Activated CD4-positive, alpha-beta T cell treated with anti-CD3 and anti-CD28 coated beads, Interleukin-2, amount 50 U/mL, for 1 hour (primary cell): ENCODE results near the gene FICD.

Experiments
- DNase-seq: peaks from one replicate; pipeline ENCODE4 v3.0.0-alpha.2; 2020

The FICD gene

DNA sequence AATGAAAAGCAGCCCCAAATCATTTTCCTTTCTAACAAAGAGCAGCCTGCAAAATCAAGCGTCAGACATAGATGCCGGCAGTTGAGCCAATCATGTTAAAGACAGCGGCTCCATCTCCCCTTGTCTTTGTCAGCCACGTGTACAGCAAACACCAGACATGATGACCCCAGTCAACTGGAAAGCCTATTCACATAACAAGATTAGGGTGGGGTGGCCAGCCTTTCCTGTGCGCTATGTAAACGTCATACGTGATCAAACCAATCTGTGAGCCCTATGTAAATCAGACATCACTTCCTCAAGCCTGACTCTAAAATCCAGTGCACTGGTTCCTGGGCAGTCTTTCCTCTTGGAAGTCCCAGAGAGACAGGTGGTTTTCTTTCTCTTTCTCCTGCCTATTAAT, 9.9 kb upstream of the FICD start:
- no peak for DNase-seq

DNA sequence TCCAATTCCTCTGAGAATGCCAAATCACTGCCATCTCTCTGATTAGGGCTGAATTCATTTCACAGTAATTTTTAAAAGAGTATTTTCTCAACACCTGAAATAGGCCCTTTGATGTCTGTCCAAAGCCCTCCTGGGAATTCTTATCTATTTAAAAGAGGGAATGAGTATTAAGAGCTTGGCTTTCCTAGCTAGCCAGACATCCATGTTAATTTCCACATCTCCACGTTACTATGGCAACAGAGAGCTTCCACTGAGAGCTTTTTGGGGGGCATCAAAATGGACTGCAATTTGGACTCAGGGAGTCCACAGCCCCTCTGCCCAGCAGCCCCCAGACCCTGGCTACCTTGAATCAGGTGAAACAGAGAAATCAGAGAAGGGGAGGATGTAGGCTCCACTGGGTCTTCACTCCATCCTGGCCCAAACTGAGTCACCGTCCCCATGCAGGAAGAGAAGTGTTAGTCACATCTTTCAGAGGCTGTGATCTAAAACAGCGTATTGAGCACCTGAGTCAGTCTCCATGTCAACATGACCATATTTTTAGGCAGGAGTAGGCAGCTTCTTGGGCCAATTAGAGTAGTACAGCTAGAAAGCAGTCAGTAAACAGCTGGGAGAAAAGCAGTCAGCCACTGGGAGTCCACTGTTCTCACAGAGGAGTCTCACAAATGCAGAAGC, 7.0 kb upstream of the FICD start:
- no peak for DNase-seq

DNA sequence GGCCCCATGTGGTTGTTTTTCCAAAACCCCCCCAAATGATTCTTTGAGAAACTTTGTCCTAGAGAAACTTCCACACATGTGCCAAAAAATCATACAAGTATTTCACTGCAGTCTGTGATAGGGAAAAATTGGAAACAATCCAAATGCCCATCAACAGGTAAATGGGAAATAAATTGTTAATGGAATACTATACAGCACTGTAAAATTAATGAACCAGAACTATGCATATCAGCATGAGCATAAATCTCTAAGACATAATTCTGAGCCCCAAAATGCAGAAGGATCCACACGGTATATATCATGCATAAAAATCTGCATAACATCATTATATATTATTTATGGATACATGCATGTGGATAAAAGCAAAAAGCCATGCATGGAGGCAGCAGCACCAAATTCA, 5.3 kb upstream of the FICD start:
- DNase-seq, result no peak

DNA sequence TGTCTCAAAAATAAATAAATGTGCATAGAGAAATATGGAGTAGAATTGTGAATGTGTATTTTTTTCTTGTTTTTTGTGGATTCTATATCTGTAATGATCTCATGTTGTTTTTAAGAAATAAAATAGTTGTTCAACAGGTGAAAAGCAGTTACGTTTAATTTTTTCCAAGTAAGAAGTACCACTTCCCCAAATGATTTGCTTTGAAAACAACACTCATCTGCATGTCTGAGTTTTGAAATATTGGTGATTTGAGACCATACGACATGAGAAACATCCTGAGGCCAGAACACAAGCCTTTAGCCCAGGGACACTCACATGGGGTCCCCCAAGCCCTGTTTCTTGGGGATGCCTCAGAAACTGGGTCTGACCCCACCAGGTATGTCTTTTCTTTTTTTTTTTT, 4.2 kb upstream of the FICD start:
- no peak for DNase-seq

DNA sequence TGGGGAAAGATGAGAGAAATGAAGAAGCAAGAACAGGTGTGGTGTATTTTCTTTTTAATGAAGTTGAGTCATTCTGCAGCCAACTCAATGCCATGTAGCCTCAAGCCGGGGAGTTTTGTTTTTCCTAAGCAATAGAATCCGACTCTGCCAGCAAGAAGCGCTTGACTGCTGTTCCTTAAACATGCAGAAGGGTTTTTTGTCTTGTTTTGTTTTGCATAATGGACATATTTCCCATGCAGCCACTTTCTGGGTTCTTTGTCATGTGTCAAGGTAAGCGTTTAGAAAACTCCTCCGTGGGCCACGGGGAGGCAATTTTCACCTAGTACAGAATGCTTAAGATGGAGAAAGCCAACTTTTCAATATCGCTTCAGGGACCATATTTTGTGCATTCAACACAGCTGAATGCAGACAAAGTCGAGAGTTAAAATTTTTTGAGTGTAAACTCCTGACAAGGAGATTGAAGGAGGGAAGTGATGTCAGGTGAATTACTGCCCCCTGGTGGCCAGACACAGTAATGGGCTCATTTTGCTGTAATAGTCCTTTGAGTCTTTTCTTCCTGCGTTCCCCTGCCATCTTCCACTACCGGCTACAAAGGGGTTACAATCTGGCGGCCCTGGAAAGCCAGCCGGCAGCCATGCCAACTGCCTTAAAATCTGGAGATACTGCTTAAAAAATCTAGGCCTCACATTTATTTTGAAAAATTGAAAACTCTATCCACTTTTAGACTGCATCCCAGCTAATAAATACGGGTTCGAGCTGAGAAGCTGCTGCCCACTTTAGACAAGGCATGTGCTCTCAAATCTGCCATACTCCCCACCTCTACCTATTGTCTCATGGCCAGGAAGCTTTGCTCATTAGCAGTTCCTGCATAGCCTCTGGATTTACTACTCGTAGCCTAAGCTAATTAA, 3.2 kb upstream of the FICD start:
- DNase-seq, result peak; percentile 77

DNA sequence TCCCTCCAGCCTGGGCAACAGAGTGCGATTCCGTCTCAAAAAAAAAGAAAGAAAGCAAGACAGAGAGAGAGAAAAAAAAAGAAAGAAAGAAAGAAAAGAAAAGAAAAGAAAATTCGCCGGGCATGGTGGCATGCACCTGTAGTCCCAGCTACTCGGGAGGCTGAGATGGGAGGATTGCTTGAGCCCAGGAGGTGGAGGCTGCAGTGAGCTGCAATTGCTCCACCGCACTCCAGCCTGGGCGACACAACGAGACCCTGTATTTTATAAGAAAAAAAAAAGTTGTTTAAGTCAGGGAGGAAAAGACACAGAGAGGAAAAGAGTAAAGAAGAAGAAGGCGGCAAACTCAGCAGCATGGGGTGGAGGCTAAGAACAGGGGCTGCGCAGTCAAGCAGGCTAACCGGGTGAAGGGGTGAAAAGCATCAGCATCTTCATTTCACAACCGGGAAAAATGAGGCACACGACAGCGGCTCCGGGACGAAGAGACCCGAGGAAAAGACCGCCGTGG, 557 bp upstream of the FICD start:
- DNase-seq, result no peak

DNA sequence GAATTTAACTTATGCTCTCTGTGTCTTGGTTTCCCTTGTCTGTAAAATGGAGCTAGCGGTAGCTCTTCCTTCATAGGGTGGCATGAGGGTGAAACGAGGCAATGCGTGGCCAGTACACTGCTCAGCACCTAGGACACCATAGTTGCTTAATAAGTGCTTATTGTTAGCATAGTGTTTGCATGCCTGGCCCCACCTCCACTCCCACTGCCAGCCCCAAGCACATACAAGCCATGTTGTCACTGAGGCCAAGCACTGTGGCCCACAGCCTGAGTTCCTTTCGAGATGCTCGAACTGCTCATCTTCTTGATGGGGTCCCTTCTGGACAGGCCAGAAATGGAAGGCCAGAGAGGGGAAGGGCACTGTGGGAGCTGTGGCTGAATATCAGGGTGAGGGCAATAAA, 839 bp downstream of the FICD start:
- no peak for DNase-seq

DNA sequence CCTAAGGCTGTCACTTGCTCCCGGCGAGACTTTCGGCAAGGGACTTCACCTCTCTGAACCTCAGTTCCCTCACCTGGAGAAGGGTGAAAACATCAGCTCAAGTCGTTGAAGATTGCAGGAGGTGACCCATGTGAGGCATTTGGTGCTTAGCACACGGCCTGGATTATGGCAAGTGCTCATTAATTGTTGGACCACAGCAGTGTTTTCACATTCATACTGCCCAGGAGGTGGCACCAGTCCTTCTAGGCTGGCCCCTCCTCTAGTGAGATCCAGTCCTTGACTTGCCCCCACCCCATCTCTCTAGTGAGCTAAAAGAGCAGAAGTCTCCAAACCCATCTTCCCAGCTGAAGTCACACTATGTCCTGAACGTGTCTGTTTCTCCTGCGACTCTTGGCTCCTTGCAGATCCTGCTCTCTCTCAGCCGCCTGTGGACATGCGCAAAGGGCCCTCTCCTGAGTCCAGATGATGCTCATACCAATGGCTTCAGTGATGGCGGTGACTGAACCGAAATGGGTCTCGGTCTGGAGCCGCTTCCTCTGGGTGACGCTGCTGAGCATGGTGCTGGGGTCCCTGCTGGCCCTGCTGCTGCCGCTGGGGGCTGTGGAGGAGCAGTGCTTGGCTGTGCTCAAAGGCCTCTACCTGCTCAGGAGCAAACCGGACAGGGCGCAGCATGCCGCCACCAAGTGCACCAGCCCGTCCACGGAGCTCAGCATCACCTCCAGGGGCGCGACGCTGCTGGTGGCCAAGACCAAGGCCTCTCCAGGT, 1.6 kb downstream of the FICD start:
- DNase-seq, result no peak

DNA sequence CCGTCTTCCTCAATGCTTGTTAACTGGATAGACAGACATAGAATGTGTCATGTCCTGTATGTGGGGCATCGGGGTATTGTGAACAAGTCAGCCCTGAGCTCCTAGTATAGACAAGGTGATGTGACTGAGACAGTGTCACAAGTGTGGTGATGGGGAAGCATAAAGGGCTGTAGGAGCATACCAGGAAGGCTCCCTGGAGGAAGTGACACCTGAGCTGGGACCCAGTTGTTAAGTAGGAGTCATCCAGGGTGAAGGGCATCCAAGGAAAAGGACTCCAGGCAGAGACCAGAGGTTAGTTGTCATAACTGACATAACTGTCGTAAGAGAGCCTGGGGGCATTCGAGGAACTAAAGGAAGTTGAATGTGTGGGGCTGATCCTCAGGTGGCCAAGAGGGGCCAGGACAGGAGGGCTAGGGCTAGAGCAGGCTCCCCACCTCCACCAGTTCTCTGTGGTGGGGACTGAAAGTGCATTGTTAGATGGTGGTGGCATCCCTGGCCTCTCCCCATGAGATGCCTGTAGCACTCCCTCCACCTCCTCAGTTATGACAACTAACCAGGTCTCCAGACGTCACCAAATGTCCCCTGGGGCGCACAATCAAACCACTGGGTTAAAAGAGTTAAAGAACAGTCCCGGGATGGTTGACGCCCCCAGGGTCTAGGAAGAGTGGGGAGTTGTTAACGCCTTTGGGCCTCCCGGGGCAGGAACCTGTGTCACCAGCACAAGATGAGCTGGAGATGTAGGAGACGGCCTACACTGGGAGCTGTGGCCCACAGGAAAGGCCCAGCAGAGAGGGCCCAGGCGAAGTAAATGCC, 2.4 kb downstream of the FICD start:
- no peak for DNase-seq

DNA sequence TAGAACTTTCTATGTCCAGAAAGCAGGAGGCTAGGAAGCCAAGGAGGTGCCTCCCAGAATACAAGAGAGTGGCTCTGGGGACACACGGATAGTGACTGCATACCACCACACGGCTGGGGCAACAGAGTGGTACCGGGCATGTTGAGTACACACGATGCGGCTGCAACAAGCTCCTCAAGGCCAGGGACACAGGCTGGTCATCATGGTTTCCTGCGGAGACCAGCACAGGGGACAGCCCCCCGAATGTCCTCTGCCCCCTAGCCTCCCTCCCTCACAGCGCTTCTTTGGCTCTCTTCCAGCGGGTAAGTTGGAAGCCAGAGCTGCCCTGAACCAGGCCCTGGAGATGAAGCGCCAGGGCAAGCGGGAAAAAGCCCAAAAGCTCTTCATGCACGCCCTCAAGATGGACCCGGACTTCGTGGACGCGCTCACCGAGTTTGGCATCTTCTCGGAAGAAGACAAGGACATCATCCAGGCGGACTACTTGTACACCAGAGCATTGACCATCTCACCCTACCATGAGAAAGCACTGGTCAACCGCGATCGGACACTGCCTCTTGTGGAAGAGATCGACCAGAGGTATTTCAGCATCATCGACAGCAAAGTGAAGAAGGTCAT, 3.1 kb downstream of the FICD start:
- DNase-seq, result no peak

DNA sequence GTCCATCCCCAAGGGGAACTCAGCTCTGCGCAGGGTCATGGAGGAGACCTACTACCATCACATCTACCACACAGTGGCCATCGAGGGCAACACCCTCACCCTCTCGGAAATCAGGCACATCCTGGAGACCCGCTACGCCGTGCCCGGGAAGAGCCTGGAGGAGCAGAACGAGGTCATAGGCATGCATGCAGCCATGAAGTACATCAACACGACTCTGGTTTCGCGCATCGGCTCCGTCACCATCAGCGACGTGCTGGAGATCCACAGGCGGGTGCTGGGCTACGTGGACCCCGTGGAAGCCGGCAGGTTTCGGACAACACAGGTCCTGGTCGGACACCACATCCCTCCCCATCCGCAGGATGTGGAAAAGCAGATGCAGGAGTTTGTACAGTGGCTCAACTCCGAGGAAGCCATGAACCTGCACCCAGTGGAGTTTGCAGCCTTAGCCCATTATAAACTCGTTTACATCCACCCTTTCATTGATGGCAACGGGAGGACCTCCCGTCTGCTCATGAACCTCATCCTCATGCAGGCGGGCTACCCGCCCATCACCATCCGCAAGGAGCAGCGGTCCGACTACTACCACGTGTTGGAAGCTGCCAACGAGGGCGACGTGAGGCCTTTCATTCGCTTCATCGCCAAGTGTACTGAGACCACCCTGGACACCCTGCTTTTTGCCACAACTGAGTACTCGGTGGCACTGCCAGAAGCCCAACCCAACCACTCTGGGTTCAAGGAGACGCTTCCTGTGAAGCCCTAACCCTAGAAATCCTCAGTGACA, 3.8 kb downstream of the FICD start:
- DNase-seq, result no peak

DNA sequence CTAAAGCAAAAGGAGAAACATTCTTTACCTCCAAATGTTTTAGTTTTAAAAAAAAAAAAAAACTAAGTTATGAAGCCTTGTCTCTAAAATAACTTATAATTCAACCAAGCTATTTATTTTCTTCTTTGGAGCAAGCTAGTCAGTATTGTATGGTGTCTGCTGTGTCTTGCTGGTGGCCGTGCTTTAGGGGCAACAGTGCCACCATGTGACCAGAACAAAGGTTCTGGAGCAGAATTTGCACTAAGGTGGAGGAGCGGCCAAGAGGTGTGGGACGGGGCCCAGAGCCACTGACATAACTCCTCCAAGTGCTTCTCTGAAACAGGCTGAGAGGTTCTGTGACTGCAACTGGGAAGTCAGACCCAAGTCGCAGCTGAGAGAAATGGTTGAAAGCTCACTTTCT, 4.5 kb downstream of the FICD start:
- DNase-seq, result no peak

DNA sequence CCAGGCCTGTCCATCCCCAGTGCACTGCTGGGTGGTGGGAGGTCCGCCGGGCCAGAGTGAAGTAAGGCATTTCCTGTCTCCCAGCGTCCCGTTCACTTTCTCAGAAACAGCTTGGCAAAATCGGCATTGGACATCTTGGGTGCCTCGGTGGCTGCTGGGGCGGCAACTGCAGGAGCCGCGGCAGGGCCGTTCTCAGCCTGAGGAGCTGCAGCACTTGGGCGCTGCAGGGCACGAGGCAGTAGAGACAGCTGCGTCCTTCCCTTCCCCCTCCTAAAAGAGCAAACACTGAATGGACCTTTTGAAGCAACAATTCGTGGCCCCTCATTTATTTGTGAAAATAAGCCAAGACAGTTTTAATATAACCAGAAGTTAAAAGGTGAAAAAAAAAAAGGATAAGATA, 8.3 kb downstream of the FICD start:
- no peak for DNase-seq

DNA sequence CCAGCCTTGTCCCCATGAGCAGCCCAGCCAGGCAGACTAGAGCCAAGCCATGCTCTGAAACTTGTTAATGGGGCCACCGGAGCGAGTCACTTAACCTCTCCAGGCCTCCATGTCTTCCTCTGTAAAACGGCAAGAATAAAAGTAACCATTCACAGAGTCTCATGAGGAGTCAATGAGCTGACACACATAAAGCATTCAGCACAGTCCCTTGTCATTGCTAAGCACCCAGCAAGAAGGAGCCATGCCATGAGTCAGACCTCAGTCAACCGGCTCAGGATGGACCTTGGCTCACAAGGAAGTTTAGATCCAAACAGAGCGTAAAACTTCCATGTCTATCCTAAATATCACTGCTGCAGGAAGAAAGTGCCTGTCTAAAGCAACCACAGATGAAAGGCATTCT, 10.6 kb downstream of the FICD start:
- DNase-seq, result no peak

DNA sequence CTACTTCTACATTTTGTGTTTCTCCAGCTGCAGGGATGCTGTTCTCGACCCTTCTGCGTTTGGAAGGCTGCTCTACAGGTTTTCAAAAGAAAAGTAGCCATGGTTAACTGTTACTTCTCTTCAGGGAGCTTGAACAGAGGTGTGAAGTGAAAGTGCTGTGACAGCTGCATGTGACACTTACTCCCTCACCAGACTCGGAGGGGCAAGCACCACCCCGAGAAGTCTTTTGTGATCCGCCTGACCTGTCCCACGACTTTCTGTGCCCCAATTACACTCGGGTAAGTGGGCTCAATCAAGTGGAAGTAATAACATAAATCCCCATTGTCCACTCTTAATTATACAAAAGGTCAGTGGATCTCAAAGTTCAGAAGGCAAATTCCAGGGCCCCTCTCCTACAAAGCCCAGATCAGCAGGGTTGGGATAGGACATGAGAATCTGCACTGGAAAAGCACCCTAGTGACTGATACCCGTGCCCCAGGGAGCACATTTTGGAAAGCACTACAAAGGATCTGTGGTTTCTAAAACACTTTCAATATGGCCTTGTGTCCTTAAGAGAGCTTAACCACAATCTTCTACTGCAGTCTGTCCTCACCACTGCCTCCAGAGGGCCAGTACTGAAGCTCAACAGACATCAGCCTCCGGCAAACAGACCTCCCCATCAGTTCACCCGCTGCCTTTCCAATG, 11.5 kb downstream of the FICD start:
- DNase-seq, result no peak

DNA sequence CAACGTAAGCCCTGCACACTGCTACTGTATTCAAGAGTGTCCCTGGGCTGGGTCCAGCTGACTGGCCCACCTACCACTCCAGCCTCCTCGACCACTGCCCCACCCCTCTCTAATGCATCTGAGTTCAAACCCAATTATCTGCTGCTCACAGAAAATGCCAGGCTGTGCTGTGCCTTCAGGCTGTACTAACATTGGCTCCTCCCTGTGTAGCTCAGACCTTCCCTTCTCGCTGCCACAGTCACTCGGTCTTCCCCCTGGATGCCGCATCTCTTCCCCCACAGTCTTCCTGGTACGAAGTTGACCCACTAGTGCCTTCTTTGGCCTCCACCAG, 12.1 kb downstream of the FICD start:
- no peak for DNase-seq

DNA sequence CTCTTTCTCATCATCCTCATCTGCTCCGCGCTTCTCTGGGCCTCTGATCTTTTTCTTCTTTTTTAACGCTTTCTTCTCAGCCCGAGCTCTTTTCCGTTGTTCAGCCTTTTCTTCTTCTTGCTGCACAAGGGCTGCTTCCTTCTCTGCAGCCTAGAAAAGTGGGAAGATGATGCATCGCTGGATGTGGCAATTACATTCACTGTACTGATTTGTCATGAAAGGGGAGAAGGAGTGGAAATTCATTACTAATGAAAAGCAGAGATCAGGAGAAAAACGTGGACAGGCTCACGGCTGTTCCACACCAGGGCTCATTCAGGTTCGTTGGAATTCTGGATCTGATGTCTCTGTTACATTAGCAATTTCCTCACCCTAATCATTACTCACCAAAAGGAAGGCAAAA, 15.1 kb downstream of the FICD start:
- DNase-seq, result no peak

DNA sequence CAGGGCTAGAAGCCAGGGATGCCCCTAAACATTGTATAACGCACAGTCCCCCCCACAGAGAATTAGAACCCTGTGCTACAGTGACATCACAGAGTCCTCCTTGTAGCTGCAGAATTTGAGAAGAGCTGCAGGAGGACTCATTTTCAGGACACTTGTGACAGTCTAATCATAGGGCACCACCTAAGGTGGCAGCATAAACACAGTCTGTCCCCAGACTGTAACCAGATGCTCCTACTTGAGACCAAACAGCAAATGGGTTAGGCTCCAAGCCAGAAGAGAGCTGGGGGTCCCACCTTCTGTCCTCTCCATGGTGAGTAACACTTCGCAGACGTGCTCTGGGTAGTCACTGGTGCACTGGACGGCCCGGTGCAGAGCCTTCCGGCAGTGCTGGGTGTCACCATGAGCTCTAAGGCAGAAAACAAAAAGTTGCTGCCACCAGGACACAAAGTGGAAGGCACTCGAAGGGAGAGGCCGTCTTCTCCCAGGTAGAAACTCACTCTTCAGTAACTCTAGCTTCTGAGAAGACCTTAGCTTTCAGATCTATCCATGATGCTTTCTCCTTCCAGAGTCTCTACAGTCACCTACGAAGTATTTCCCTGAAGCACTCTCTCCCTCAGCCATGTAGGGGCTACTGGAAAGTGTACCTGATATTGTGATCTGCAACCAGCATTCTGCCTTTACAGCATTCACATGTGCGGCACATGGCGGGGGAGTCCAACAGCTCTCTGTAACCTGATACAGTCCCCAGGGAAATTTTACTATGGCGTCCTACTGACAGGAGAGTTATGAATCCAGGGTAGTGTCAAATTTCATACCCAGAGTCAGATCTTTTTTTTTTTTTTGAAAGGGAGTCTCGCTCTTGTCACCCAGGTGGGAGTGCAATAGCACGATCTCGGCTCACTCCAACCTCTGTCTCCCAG, 17.1 kb downstream of the FICD start:
- no peak for DNase-seq

DNA sequence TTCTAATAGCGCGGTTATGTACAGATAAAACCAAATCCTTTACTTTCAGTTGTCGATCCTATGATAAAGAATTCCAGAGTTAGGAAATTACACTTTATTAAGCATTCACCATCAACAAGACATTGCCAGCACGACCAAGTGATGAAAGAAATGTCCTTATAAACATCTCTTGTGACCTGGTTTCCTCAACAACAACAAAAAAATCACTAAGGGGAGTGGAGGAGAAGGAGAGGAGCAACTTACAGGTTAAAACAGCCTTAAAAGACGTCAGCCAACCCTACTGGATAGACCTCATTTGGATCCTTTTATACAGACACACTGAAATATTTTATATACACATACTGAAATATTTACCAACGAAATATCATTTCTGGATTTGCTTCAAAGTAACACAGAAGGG, 23.1 kb downstream of the FICD start:
- no peak for DNase-seq
